ENCODE data around the gene FAM3D. TPM values are rescaled to one million over a fixed set of nuclear protein-coding genes. Genes with fewer than 3 reads are reported as not detected.

FAM3D gene
- total RNA-seq, 1 experiment from 2014 or later = 0.32 TPM

DNA sequence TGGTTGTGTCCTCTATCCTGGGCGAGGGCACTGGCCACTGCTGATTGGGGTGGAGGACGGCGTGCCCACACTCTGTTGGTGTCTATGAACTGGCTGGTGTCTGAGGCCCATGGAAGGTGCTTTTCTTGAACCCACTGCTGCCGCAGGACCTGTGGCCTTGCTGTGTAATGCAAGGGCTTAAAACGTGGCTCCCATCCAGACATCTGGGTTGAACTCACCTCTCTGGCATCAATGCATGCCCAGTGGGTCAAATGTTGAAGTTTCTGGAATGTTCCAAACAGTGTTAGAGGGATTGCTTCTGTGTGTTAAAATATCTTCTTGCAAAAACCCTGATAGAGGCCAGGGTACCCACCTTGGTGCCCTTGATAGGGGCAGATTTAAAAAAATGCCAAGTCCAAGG, 42.6 kb downstream of the FAM3D start:
- Histone ChIP-seq H3K4me3 (replicated peaks in 1 of 2; ENCODE audit: low read depth in 1 of 2, low read length in 2 of 2) (no peak overlapping the region), H3K4me2 (ENCODE audit: low read length) (no peak overlapping the region), H3K9me2 (ENCODE audit: insufficient read depth) (no peaks in the 10 kb centered on the region), H3K9me3 (ENCODE audit: control insufficient read depth in 1 of 2, insufficient read depth in 1 of 2, low read depth in 1 of 2, low read length in 2 of 2) (no peaks in the 10 kb centered on the region), H2AFZ (ENCODE audit: low read depth, low read length, poor library complexity, severe bottlenecking) (no peak overlapping the region), H3K27ac (ENCODE audit: low read depth, low read length) (no peak overlapping the region), H3K79me2 (ENCODE audit: insufficient read depth, low read length) (no peaks in the 10 kb centered on the region), H4K20me1 (ENCODE audit: insufficient read depth) (no peaks in the 10 kb centered on the region), H3K9ac (ENCODE audit: low read length) (no peak overlapping the region), H3K36me3 (ENCODE audit: control insufficient read depth in 1 of 2, insufficient read depth in 2 of 2, low read length in 2 of 2) (no peaks in the 10 kb centered on the region), H3K4me1 (ENCODE audit: control insufficient read depth in 1 of 2, insufficient read depth in 2 of 2, low read length in 2 of 2) (no peaks in the 10 kb centered on the region), H3K27me3 (ENCODE audit: insufficient read depth, low read length) (no peaks in the 10 kb centered on the region)
- intact Hi-C loops (cut with micrococcal nuclease) = no loop called here
- POLR2A ChIA-PET = no interaction called here
- CTCF ChIA-PET = no interaction called here
- no peak for DNase-seq (ENCODE audit: low read depth, low spot score)
- no TSS peak for BruUV-seq (replicated peaks)
- ATAC-seq = no peak
- RAD21 ChIA-PET (ENCODE audit: low non-redundant PET in 1 of 2, low total read pairs in 2 of 2, uncharacterized antibody in 2 of 2, unreplicated experiment in 2 of 2) = no interaction called here
- no peak for TF ChIP-seq EZH2phosphoT487 (IDR thresholded peaks at IDR 0.05; ENCODE audit: borderline replicate concordance)
- no peak for TF ChIP-seq CBX3 (IDR thresholded peaks at IDR 0.05; ENCODE audit: low read depth)

- Histone ChIP-seq H3K9me3 (ENCODE audit: control insufficient read depth in 1 of 2, insufficient read depth in 1 of 2, low read depth in 1 of 2, low read length in 2 of 2) (no peaks in the 10 kb centered on the region), H3K27me3 (ENCODE audit: insufficient read depth, low read length) (no peaks in the 10 kb centered on the region), H3K9me2 (ENCODE audit: insufficient read depth) (no peaks in the 10 kb centered on the region), H3K27ac (ENCODE audit: low read depth, low read length) (no peak overlapping the region), H3K79me2 (ENCODE audit: insufficient read depth, low read length) (no peaks in the 10 kb centered on the region), H3K9ac (ENCODE audit: low read length) (no peak overlapping the region), H3K36me3 (ENCODE audit: control insufficient read depth in 1 of 2, insufficient read depth in 2 of 2, low read length in 2 of 2) (no peaks in the 10 kb centered on the region), H2AFZ (ENCODE audit: low read depth, low read length, poor library complexity, severe bottlenecking) (no peak overlapping the region), H3K4me1 (ENCODE audit: control insufficient read depth in 1 of 2, insufficient read depth in 2 of 2, low read length in 2 of 2) (no peaks in the 10 kb centered on the region), H3K4me3 (replicated peaks in 1 of 2; ENCODE audit: low read depth in 1 of 2, low read length in 2 of 2) (no peak overlapping the region), H3K4me2 (ENCODE audit: low read length) (no peak overlapping the region), H4K20me1 (ENCODE audit: insufficient read depth) (no peaks in the 10 kb centered on the region)
- CTCF ChIA-PET = no interaction called here
- RAD21 ChIA-PET (ENCODE audit: low non-redundant PET in 1 of 2, low total read pairs in 2 of 2, uncharacterized antibody in 2 of 2, unreplicated experiment in 2 of 2) = no interaction called here
- TF ChIP-seq, protein P1, sequence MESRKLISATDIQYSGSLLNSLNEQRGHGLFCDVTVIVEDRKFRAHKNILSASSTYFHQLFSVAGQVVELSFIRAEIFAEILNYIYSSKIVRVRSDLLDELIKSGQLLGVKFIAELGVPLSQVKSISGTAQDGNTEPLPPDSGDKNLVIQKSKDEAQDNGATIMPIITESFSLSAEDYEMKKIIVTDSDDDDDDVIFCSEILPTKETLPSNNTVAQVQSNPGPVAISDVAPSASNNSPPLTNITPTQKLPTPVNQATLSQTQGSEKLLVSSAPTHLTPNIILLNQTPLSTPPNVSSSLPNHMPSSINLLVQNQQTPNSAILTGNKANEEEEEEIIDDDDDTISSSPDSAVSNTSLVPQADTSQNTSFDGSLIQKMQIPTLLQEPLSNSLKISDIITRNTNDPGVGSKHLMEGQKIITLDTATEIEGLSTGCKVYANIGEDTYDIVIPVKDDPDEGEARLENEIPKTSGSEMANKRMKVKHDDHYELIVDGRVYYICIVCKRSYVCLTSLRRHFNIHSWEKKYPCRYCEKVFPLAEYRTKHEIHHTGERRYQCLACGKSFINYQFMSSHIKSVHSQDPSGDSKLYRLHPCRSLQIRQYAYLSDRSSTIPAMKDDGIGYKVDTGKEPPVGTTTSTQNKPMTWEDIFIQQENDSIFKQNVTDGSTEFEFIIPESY (IDR thresholded peaks at IDR 0.05; ENCODE audit: extremely low read depth, insufficient replicate concordance, low read length) = no peak
- TF ChIP-seq, protein P2, sequence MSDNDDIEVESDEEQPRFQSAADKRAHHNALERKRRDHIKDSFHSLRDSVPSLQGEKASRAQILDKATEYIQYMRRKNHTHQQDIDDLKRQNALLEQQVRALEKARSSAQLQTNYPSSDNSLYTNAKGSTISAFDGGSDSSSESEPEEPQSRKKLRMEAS (IDR thresholded peaks at IDR 0.05) = no peak
- TF ChIP-seq POLR2A (IDR thresholded peaks at IDR 0.05; ENCODE audit: borderline replicate concordance, extremely low read depth, insufficient read depth, insufficient read length) (no peak), RAD21 (IDR thresholded peaks at IDR 0.05; ENCODE audit: low read depth) (no peak), EZH2phosphoT487 (IDR thresholded peaks at IDR 0.05; ENCODE audit: borderline replicate concordance) (no peak), SIN3A (IDR thresholded peaks at IDR 0.05; ENCODE audit: low read depth) (no peak), ELF1 (IDR thresholded peaks at IDR 0.05; ENCODE audit: borderline replicate concordance, low read depth) (no peak), ZFX (IDR thresholded peaks at IDR 0.05) (no peak), ZNF274 (IDR thresholded peaks at IDR 0.05; ENCODE audit: low read depth, low read length) (no peak), YY1 (IDR thresholded peaks at IDR 0.05; ENCODE audit: extremely low read depth, insufficient replicate concordance, low read depth, low read length) (no peak)
- BruUV-seq (replicated peaks) = no TSS peak
- POLR2A ChIA-PET = no interaction called here
- DNase-seq (ENCODE audit: low read depth, low spot score) = no peak
- ATAC-seq = no peak
- intact Hi-C loops (cut with micrococcal nuclease) = no loop called here
Measured at GRCh38 chr3:58623478-58623877, 43.1 kb downstream of the FAM3D start.
